Keratinocyte (primary cell): ENCODE measurements around the gene TKT.

Experiments
- CTCF ChIP-seq, 3 experiments: IDR thresholded peaks in 1 of 3; conservative IDR thresholded peaks in 1 of 3; optimal IDR thresholded peaks in 1 of 3; 2 replicates in 2 of 3; 3 replicates in 1 of 3; pipeline versions ENCODE3 to v1.5.1; 2011; ENCODE audit warnings: low read length in 3 of 3, mild to moderate bottlenecking in 3 of 3, moderate library complexity in 2 of 3, control low read depth in 1 of 3, inconsistent platforms in 1 of 3; ENCODE audit not compliant: insufficient read depth in 2 of 3; ENCODE audit errors: extremely low read depth in 1 of 3
- EZH2 ChIP-seq: IDR thresholded peaks from one replicate; pipeline ENCODE4 v1.6.1; 2012; ENCODE audit warnings: inconsistent platforms, mild to moderate bottlenecking, low read length, moderate library complexity

- TF ChIP-seq CTCF (optimal IDR thresholded peaks at IDR 0.05 in 1 of 3, IDR thresholded peaks at IDR 0.05 in 1 of 3, conservative IDR thresholded peaks at IDR 0.05 in 1 of 3; ENCODE audit: extremely low read depth in 1 of 3, insufficient read depth in 2 of 3, low read length in 3 of 3): no peak
- no peak for TF ChIP-seq EZH2
Measured at GRCh38 chr3:53180305-53181023, 75.4 kb downstream of the TKT start.
